Neural progenitor cell (in vitro differentiated cells): ENCODE data around the gene MESP2.

Experiments
- EZH2 ChIP-seq: fragments of 200-600 bp; sonication (generic); IDR thresholded peaks from 2 replicates; pipeline ENCODE4 v1.6.1; 2017; ENCODE audit warnings: antibody characterized with exemption, mild to moderate bottlenecking, moderate library complexity
- EZH2phosphoT487 ChIP-seq: fragments of 200-600 bp; sonication (generic); IDR thresholded peaks from 2 replicates; pipeline ENCODE4 v1.6.1; 2017; ENCODE audit warnings: antibody characterized with exemption
- TF ChIP-seq, protein P1 (sequence below): fragments of 200-600 bp; sonication (generic); IDR thresholded peaks from 2 replicates; pipeline ENCODE4 v1.5.1; 2017; ENCODE audit warnings: antibody characterized with exemption, mild to moderate bottlenecking

DNA sequence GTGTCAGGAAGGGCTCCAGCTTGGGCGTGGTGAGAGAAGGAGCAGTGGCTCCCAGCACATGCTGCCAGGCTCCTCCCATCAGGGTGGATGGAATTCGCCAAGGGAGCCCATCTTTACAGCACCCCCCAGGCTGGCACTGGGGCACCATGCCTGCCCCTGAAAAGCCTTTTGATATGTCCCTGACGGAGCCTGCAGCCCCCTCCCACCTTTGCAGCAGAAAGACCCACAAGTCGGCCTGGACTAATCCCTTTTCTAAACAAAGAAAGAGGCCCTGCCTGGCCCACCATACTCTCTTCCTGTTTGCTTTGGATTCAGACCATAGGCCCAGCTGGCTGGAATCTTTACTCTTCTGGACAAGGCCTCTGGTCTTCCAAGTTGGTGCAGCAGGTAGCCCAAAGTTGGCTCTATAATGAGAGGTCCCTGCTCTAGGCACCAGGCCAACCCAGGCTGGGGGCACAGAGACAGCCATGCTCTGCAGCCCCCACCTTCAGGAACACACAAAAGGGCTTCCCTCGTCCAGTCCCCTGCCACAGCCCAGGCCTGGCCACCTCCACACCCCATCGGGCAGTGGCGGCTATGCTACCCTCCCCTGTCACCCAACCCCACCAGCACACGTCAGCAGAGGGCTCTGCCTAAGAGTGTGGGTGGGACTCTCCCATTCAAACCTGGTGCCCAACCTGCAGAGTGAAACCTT is 33.1 kb downstream of the MESP2 start:
- TF ChIP-seq, protein P1, sequence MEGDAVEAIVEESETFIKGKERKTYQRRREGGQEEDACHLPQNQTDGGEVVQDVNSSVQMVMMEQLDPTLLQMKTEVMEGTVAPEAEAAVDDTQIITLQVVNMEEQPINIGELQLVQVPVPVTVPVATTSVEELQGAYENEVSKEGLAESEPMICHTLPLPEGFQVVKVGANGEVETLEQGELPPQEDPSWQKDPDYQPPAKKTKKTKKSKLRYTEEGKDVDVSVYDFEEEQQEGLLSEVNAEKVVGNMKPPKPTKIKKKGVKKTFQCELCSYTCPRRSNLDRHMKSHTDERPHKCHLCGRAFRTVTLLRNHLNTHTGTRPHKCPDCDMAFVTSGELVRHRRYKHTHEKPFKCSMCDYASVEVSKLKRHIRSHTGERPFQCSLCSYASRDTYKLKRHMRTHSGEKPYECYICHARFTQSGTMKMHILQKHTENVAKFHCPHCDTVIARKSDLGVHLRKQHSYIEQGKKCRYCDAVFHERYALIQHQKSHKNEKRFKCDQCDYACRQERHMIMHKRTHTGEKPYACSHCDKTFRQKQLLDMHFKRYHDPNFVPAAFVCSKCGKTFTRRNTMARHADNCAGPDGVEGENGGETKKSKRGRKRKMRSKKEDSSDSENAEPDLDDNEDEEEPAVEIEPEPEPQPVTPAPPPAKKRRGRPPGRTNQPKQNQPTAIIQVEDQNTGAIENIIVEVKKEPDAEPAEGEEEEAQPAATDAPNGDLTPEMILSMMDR: no peak
- TF ChIP-seq EZH2 (no peak), EZH2phosphoT487 (no peak)
